GM19468 (cell line): Measurements from ENCODE around the gene MAP4K1.

Source experiments
- ATAC-seq: cut with Tn5 transposase; IDR thresholded peaks from one replicate; pipeline ENCODE4 v1.9.1; 2021; ENCODE audit warnings: mild to moderate bottlenecking, moderate library complexity, moderate number of reproducible peaks; ENCODE audit not compliant: unreplicated experiment; ENCODE audit errors: extremely low read depth

MAP4K1 gene

DNA sequence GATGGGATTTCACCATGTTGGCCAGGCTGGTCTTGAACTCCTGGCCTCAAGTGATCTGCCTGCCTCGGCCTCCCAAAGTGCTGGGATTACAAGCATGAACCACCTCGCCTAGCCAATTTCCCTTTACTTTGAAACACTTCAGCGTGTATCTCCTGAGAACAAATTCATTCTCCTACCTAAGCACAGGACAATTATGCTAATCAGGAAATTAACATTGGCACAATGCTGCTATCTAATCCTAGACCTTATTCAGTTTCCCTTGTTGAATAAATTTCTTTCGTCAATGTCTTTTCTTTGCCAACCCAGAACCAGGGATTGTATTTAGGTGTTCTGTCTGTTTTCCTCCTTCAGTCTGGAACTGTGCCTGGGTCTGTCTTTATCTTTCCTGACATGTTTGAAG, 67.8 kb downstream of the MAP4K1 start:
- no peak for ATAC-seq

DNA sequence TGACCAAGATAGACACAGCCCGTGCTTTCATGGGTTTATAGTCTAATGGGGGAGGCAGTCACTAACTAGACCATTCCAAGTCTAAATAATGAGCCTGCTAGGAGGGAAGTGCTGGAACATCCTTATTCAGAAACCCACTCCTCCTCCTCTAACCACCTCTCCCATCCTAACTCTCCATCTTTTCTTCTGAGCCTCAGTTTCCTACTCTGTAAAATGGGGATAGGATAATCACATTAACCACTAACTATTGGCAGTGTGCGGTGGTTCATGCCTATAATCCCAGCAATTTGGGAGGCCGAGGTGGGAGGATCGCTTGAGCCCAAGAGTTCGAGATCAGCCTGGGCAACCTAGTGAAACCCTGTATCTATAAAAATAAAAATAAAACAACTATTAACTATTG, 68.7 kb downstream of the MAP4K1 start:
- ATAC-seq, result no peak

DNA sequence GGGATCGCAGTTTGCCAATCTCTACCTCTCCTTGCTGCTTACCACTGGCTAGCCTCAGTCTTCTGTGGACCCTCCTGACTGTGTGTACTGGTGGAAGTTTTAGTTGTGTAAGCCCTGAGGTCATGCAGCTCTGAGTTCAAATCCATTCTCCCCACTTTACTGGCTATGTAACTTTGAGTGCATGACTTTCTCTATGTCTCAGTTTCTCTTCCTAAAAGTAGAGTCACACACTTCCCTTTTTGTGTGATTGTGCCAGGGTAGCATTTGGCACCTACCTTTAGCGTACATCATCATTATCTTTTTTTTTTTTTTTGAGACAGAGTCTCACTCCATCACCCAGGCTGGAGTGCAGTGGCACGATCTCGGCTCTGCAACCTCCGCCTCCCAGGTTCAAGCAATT, 70.3 kb downstream of the MAP4K1 start:
- ATAC-seq, result no peak

DNA sequence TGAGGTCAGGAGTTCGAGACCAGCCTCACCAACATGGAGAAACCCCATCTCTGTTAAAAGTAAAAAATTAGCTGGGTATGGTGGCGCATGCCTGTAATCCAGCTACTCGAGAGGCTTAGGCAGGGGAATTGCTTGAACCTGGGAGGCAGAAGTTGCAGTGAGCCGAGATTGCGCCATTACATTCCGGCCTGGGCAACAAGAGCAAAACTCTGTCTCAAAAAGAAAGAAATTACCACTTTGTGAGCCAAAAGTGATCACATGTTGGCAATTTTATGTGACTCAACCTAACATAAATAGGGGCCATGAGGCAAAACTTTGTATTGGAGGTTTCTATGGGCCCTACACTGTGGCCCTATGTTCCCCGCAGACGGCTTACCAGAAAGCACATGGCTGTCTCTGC, 72.2 kb downstream of the MAP4K1 start:
- ATAC-seq, result no peak

DNA sequence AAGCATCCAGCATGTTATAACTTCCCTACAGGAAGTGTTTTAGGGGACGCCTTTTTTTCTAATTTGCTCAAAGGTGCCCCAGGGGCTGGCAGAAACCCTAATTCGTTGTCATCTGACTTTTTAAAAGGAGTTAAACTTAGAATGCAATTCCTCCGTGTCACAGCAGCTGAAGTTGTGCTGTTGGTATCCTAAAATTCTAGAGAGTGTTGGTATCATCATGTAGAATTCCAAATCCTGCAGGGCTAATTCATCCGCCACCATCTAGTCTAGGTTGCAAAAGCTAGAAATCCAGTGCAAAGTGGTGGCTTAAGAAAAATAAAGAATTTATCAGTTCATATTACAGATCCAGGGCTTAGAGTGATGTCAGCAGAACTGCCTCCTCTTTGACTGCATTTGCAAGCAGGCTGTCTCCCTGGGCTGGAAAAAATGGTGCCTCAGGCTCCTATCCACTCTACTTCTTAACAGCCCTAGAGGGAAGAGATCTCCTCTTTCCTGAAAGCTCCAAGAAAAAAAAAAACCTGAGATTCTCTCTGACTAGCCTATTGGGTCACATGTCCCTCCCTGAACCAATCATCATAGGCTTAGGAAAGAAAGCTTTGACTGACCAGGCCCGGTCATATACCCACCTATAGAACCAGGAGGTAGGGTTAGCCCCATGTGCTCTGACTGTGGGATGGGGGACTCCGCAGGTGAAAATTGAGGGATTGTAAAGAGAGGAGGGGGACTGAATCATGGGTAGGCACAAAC, 73.0 kb downstream of the MAP4K1 start:
- no peak for ATAC-seq

DNA sequence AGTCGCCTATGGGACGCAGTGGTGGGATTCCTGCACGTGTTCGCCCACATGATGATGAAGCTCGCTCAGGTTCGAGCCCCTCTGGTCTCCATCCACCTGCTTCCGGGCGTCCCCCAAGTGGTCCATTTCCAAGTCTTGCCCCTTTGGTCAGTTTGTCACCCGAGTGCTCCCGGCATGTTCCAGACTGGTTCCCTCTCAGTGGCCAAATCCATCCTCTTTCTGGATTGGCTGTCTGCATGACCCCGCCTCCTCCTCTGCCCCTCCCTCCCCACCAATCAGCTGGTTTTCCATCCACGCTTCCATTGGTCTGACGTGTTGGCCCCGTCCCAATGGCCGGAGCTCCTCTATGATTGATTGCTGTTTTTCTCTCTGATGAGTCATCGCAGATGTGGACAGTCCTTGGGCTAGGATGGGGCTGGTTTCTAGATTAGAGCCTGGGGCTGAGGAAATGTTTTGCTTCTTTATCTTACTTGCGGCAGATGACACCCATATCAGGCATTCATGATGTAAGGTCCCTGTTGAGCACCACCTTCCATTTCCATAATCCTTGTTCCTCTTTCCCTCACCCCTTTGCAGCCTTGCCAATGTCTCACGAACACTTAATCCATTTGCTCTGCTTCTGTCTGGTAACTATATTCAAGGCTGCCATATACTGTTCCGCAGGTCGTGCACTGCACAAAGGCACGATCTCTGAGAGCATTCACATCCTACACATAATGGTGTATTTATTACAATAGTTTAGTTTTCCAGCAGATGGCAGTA, 73.8 kb downstream of the MAP4K1 start:
- no peak for ATAC-seq

DNA sequence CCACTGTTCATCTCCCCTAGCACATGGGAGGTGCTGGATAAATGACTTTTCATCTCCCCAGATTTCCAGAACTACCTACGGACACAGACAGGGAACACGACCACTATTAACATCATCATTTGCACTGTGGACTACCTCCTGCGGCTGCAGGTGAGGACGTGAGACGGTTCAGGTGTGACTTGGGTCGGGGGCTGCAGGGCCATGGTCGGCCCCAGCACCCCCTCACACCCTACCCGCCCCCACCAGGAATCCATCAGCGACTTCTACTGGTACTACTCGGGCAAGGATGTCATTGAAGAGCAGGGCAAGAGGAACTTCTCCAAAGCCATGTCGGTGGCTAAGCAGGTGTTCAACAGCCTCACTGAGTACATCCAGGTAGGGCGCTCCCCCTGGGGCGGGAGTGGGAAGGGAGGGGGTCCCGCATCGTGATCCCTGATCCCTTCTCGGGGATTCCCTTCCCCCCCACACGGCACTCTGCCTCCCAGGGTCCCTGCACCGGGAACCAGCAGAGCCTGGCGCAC, 74.4 kb downstream of the MAP4K1 start:
- ATAC-seq, result no peak

DNA sequence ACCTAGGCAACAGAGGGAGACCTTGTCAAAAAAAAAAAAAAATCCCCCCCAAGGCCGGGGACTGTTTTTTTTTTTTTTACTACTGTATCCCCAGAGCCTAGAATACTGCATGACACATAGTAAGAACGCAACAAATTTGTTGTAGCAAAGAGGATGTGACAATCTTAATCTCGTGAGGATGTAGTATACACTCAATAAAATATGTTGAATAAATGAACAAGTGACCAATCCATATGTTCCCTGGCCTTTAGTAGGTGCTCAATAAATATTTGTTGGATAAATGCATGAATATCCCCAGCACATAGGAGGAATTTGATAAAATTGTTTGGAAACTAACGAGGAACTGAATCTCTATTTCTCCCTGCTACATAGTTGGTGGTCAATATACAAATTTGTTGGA, 75.7 kb downstream of the MAP4K1 start:
- no peak for ATAC-seq

DNA sequence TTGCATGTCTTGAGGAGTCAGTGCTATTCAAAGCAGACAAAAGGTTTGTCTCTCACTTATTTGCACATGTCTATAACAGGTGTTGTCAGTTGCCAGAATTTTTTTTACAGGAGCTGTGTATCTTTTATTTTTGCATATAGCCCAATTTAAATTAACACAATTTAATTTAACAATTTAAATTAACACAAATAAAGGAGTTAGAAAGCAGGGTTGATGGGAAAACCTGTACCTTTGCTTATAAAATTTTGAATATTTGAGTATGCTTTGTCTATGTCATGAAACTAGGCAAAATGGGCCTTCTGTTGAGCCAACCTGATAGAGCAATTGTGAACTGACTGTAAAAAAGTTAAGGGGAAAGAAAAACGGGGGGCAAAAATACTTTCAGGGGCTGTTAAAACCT, 78.0 kb downstream of the MAP4K1 start:
- ATAC-seq, result no peak

DNA sequence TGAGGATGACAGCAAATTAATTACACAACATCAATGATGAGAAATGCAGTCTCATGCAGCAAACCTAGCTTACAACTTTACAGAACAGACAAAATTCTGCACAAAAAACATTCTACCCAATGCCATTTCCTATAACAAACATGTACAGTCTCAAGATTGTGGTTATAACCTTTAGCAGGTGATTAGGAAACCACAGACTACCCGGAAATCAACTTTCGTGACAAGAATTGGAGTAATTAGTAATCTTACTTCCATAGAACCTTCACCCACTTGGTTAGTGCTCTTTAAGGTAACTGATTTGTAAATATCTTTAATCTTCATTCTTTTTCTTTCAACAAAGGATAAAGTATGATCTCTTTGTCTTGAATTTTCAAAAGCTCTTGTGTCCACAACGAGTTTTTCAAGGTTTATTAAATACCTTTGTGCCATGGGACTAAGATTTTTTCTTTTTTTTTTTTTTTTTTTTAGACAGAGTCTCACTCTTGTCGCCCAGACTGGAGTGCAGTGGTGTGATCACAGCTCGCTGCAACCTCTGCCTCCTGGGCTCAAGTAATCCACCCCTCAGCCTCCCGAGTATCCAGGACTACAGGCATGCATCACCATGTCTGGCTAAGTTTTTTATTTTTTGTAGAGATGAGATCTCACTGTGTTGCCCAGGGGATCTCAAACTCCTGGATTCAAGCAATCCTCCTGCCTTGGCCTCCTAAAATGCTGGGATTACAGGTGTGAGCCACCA, 78.8 kb downstream of the MAP4K1 start:
- no peak for ATAC-seq

DNA sequence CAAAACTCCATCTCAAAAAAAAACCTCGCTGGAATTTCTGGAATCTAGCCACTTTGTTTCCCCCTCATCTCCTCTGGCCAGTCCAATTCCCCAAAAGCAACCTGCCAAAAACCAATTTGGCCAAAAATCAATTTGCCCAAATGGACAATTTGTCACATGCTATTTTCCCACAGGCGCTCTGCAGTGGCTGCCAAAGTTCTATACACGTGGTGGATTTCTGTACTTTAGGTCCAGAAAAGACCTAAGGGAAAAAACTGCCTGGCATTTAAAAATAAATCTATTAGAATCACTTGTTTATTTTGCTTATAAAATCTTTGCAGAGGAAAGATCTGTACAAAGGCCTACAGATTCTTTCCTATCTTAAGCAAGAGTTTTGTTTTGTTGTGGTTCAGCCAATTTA, 79.4 kb downstream of the MAP4K1 start:
- ATAC-seq, result no peak
